Stimulated activated CD8-positive, alpha-beta memory T cell treated with anti-CD3 and anti-CD28 coated beads, Interleukin-7, amount 100 ng/mL, for 24 hours (primary cell): Measurements from ENCODE around the gene ZNF320.
"Not testable (repeated sequence)": the region's sequence is repeated elsewhere in the genome, so short reads cannot be mapped to it uniquely, and the experiment has no call there.

Source experiments
- DNase-seq: peaks from one replicate; pipeline ENCODE4 v3.0.0-alpha.2; 2020; ENCODE audit warnings: low read depth

The ZNF320 gene

DNA sequence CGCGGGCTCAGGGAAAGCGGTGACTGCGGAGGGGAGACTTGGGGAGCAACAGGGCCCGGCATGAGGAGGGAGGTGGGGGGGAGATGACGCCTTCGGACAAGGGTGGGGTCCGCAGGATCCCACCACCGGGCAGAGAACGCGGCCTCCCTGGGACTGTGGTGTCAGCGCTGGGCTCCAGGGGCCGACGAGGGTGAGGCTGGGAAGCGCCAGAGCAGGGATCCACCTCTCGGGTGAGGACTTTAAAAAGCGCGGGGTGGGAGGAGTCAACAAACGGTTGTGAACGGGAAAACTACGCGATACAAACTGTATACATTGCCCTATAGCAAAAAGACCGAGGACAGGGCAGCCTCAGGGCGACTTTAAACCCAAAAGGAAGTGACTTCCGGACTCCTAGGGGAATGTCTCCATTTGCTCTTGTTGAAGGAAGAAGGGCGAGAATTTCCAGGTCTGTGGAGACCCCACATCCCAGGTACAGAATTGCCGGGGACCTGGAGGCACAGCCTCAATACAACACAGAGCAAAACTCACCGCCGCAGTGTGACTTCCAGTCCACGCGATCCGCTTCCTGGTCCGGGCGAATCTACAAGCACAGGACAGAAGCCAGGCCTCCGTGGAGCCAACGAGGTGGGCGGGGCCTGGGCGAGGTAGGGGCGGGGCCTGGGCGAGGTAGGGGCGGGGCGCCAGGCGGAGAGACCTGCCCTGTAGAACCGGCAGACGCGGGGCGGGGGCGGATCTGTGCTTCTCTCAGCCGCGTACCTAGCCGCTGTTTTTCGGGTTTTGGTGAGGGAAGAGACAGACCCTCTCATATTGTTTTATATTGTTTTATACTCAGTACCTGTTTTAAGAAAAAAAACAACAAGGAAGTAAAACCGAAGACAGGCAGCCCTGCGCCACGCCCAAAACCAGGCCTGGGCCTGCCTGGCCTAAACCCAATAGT is 25.7 kb upstream of the ZNF320 start, which contains the start of gene ZNF888:
Gene ZNF888 (minus strand): TSS at position 588 of the 937 bp plus-strand sequence. CDS start 5,555 bp downstream, outside the sequence.
- peak; percentile 71 for DNase-seq

DNA sequence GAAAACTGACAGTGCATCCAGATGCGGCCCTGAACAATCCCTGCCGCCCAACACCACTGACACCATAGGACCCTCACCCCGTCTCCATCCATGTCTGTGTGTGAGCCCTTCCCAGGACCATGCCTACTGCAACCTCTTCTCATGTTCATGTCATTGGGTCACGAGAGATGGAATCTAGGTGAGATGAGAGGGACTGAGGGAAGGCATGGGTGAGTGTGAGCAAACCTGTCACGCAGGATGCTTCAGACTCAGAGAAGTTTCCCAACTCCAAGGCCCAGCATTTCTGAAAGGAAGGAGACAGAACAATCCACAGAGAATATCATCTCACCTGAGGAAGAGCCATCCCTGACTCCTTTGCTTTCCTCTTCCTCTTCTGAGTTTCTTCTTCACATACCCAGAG is 20.1 kb upstream of the ZNF320 start:
- no peak for DNase-seq

DNA sequence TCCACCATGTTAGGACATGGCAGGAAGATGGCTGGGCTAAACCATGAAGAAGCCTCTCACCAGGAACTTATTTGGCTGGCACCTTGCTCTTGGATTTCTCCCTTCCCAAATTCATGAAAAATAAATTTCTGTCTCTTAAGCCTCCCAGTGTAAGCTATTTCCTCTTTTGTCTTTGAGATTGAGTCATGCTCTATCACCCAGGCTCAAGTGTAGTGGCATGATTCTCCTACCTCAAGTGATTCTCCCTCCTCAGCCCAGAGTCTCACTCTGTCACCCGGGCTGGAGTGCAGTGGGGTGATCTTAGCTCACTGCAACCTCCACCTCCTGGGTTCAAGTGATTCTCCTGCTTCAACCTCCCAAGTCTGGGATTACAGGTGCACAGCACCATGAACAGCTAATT is 13.2 kb upstream of the ZNF320 start:
- no peak for DNase-seq

DNA sequence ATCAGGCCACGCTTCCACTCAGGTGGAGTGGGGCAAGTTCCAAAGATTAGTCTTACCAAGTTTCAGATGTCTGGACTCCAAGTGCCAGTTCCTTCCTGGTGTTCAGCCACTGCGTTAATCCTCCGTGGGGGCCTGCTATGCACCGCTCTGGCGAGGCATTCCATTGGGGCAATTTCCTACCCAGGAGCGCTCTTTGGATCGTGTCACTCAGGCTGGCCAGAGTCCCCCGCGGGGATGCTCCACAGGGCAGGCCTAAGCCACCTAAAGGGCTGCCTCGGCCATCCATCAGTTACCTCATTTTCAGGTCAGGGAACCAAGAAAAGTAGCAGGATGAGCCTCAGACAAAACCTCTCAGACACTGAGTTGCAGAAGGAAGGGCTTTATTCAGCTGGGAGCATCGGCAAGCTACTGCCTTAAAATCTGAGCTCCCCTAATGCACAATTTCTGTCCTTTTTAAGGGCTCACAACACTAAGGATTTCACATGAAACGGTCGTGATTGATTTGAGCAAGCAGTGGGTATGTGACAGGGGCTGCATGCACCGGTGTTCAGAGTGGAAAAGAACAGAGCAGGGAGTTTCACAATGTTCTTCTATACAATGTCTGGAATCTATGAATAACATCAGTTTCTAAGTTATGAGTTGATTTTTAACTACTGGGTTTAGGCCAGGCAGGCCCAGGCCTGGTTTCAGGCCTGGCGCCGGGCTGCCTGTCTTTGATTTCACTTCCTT is 6.8 kb upstream of the ZNF320 start:
- DNase-seq = not testable (repeated sequence)

DNA sequence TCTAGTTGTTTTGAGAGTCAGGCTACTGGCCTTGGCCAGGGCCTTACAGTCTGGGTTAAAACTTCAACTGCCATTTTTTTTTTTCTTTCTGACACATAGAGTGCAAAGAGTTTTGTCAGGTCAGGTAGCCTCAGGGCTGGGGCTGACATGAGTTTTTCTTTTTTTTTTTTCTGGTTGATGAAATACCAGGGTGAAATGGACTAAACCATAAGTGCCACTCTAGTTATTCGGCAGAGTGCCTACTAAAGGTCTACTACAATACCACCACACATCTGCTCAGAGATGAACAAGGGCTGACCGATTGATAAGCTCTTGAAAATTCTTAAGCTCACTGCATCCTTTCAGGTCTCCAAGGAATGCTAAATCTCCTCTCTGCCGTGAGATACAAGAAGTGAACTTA is 4.4 kb upstream of the ZNF320 start:
- DNase-seq = no peak

DNA sequence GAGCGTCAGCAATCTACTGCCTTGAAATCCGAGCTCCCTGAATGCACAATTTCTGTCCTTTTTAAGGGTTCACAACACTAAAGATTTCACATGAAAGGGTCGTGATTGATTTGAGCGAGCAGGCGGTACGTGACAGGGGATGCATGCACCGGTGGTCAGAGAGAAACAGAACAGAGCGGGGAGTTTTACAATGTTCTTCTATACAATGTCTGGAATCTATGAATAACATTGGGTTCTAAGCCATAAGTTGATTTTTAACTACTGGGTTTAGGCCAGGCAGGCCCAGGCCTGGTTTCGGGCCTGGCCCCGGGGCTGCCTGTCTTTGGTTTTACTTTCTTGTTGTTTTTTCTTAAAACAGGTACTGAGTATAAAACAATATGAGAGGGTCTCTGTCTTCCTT is 1.2 kb upstream of the ZNF320 start:
- not testable (repeated sequence) for DNase-seq

DNA sequence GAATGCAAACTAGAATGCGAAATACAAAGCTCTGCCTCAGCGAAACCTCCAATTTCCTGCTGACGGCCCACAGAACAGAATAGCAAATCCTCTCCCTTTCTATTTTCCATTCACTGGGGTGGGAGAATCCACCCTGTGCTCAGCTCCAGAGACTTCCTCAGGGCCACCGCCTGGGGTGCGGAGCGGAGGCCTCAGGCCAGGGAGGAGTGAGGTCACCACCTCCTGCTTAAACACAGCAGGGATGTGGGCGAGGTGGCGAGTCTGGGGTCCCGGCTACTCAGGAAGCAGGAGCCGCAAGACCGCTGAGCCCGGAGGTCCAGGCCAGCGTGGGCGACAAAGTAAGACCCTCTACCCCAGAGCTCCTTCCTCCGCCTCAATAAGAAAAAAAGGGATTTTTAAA is 666 bp upstream of the ZNF320 start:
- DNase-seq = no peak

DNA sequence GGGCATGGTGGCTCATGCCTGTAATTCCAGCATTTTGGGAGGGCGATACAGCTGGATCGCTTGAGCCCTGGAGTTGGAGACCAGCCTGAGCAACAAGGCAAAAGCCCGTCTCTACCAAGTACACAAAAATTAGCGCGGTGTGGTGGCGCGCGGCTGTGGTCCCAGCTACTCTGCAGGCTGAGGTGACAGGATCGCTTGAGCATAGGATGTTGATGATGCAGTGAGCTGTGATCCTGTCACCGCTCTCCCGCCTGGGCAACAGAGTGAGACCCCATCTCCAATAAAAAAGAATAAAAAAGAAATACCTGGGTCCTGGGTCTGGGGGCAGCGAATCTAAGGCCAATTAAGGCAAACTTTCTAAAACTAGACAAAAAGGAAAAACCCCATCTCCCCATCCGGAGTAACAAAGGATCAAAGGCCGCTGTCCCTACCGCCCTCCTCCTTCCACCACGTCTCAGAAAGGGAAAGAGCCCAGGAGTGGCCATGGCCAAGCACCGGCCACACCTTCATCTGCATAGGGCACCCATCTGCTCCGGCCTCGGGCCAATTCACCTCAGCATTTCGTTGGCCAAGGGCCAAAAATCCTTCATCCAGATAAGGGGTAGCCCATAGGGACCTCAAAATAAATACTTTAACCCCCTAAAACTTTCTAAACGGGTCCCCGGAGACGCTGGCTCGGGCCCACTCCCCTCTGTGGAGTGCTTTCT is 851 bp downstream of the ZNF320 start:
- DNase-seq = no peak

DNA sequence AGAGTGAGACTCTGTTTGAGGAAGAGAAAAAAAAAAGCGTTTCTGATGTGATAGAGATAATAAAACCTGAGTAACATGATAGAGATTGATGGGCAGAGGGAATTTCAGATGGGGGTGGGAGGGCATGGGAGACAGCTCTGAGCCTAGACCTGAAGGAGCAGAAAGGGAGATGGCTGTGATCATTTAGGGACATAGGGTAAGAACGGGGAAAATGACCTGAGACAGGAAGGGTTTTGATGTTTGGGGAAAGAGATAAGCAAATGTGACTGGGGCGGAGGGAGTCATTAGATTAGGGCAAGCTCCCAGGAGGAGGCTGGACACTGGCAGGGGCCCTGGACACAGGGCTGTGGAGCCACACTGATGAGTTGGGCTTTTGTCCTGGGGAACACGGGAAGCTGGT is 6.1 kb downstream of the ZNF320 start:
- no peak for DNase-seq

DNA sequence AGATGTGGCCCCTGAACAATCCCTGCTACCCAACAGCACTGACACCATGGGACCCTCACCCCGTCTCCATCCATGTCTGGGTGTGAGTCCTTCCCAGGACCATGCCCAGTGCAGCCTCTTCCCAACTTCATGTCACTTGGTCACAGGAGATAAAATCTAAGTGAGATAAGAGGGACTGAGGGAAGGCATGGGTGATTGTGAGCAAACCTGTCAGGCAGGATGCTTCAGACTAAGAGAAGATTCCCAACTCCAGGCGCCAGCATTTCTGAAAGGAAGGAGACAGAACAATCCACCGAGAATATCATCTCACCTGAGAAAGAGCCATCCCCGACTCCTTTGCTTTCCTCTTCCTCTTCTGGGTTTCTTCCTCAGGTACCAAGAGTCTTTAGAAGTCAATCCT is 7.5 kb downstream of the ZNF320 start:
- no peak for DNase-seq

DNA sequence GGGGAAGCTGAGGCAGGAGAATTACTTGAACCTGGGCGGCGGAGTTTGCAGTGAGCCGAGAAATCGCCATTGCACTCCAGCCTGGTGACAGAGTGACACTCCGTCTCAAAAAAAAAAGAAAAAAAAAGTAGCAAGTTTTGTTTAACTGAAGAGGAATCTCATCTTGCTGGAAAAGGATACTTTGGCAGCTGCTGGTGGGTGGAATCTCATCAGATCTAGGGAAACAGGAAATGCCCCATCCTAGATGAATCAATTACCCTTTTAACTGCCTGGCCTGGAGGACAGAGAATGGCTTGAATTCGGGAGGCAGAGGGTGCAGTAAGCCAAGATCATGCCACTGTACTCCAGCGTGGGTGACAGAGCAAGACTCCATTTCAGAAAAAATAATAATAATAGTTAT is 8.4 kb downstream of the ZNF320 start:
- no peak for DNase-seq

DNA sequence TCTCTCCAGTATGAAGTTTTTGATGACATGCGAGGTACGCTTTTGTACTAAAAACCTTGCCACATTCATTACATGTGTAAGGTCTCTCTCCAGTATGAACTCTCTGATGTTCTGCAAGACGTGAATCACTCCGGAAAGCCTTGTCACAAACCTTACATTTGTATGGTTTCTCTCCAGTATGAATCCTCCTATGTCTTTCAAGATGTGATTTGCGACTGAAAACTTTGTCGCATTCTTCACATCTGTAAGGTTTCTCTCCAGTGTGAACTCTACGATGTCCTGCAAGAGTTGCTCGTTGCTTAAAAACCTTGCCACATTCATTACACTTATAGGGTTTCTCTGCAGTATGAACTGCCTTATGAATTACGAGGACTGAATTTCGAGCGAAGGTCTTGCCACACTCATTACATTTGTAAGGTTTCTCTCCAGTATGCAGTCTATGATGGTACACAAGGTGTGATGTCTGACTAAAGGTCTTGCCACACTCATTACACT is 16.5 kb downstream of the ZNF320 start:
- no peak for DNase-seq

DNA sequence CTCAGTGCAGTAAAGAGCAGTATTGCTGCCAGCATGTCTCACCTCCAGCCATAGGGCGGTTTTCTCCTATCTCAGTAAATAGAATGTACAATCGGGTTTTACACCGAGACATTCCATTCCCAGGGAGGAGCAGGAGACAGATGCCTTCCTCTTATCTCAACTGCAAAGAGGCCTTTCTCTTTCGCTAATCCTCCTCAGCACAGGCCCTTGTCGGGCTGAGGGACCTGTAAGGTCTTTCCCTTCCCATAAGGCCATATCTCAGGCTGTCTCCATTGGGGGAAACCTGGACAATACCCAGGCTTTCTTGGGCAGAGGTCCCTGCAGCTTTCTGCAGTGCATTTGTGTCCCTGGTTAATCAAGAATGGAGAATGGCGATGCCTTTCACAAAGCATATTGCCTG is 24.4 kb downstream of the ZNF320 start:
- DNase-seq = not testable (repeated sequence)

DNA sequence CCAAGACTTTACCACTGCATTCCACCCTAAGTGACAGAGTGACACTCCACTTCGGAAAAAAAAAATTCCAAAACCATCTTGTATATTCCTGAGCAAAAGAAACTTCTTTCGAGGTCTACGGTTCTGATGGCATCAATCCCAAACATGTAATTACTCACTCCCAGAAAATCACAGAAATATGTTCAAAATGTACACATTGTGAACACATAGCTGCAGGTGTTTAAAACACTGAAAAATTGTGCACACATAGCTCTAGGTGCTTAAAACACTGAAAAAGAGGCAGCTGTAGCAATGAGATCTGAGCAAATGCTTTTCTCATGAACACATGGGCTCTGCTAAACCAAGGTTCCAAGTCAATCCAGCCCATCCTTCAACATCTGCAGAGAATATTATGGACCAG is 26.0 kb downstream of the ZNF320 start:
- no peak for DNase-seq

DNA sequence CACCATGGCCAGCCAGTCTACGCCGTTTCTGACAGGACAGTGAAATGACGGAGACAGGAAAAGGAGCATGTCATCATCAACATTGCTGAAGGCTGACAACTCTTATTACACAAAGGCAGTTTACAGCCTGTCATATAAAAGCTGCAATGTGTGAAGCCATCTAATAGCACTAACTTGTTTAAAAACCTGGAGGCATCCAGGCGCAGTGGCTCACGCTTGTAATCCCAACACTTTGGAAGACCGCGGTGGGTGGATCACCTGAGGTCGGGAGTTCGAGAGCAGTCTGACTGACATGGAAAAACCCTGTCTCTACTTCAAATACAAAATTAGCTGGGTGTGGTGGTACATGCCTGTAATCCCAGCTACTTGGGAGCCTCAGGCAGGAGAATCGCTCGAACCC is 29.4 kb downstream of the ZNF320 start:
- DNase-seq = not testable (repeated sequence)

DNA sequence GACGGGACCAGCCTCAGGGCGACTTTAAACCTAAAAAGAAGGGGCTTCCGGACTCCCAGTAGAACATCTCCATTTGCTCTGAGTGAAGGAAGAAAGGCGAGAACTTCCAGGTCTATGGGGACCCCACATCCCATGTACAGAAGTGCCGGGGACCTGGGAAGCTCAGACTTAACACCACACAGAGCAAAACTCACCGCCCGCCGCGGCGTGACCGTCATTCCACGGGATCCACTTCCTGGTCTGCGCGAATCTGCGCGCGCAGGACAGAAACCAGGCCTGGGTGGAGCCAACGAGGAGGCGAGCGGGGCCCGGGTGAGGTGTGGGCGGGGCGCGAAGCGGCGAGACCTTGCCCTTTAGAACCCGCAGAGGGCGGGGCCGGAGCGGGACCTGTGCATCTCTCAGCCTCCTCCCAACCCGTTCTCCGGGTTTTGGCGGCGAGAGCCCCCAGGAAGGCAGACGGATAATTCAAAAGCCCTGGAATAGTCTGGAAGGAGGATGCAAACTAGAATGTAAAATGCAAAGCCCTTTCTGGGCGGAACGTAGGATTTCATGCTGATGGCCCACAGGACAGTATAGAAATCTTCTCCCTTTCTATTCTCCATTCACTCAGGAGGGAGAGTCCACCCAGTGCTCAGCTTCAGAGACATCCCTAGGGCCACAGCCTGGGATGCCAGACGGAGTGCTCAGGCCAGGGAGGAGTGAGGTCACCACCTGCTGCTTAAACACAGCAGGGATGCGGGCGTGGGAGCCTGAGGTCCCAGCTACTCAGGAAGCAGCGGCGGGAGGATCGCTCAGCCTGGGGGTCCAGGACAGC is 39.9 kb downstream of the ZNF320 start, which contains the start of gene ZNF468:
Gene ZNF468 (minus strand): TSS at position 242 of the 814 bp plus-strand sequence. CDS start 3,347 bp downstream, outside the sequence.
- DNase-seq = peak; percentile 30

DNA sequence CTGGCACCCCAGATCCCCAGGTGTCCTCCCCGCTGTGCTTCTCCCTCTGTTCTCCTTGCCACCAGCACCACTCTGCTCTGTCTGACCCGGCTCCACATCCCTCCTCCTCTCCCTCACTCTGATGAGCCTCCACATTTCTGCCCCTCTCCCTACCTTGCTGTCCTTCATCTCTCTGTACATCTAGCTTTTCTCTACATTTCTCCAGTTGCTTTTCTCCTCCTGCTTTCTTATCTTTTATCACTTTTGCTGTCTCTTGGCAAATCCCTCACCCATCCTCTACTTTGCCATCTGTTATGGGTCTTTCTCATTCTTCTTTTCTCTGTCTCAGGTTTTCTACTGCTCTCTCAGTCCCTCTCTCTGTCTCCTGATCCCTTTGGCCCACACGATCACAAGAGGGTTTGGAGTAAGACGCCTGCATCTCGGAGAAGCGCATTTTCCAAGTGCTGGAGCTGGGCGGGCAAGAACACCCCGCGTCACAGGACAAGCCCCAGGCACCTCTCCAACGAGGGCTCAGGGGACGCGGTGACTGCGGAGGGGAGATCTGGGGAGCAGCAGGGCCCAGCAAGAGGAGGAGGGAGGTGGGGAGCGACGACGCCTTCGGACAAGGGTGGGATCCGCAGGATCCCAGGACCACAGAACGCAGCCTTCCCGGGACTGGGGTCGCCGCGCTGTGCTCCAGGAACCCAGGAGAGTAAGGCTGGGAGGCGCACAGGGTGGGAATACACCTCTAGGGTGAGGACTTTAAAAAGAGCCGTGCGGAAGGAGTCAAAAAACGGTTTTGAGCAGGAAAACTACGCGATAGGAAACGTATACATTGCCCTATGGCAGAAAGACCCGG is 40.7 kb downstream of the ZNF320 start:
- not testable (repeated sequence) for DNase-seq
